Tibial nerve (tissue), 4 donors: ENCODE measurements around the gene HGF. TPM values are rescaled to one million over a fixed set of nuclear protein-coding genes. Genes with fewer than 3 reads are reported as not detected.

Experiments
- DNase-seq, 2 donors: peaks; one replicate each; pipeline ENCODE4 v3.0.0-alpha.2; 2019; ENCODE audit warnings: low spot score in 2 of 2
- H3K27ac ChIP-seq, 4 donors: fragments of 200-600 bp; sonication (generic) in 3 of 4; one replicate each; pipeline ENCODE4 v1.5.1; 2017 to 2019; ENCODE audit warnings: mild to moderate bottlenecking in 1 of 4
- H3K27me3 ChIP-seq, 2 donors: fragments of 200-600 bp; sonication (generic) in 1 of 2; one replicate each; pipeline versions ENCODE4 v1.5.1 to v1.6.0; 2017 to 2019
- H3K36me3 ChIP-seq, 3 donors: fragments of 200-600 bp; sonication (generic); one replicate each; pipeline ENCODE4 v1.5.1; 2018 to 2019
- H3K4me1 ChIP-seq, 4 donors: fragments of 200-600 bp; sonication (generic) in 3 of 4; one replicate each; pipeline ENCODE4 v1.5.1; 2017 to 2019
- H3K4me3 ChIP-seq, 4 donors: fragments of 200-600 bp; sonication (generic) in 3 of 4; one replicate each; pipeline ENCODE4 v1.5.1; 2017 to 2019; ENCODE audit warnings: mild to moderate bottlenecking in 1 of 4, moderate library complexity in 1 of 4
- H3K9me3 ChIP-seq, 4 donors: fragments of 200-600 bp; sonication (generic) in 3 of 4; one replicate each; pipeline ENCODE4 v1.5.1; 2017 to 2019
- CTCF ChIP-seq, 5 experiments: fragments of 200-600 bp in 3 of 5; fragments of 450-650 bp in 2 of 5; sonication (generic) in 3 of 5; IDR thresholded peaks; one replicate each; pipeline ENCODE4 v1.5.1; 2016 to 2019; ENCODE audit warnings: antibody characterized with exemption in 5 of 5, mild to moderate bottlenecking in 3 of 5, moderate library complexity in 2 of 5
- EP300 ChIP-seq, 2 donors: sonication (generic); formaldehyde crosslinking; IDR thresholded peaks; one replicate each; pipeline ENCODE4 v1.6.1; 2017; ENCODE audit warnings: antibody characterized with exemption in 2 of 2, mild to moderate bottlenecking in 1 of 2
- POLR2A ChIP-seq, 2 donors: fragments of 450-650 bp; IDR thresholded peaks; one replicate each; pipeline ENCODE4 v1.6.1; 2017; ENCODE audit warnings: antibody characterized with exemption in 2 of 2, mild to moderate bottlenecking in 2 of 2, moderate library complexity in 2 of 2
- WGBS, 2 donors: methylation state at CpG; one replicate each; pipeline ENCODE4 v1.1.5; 2018; 5-methylcytosine and 5-hydroxymethylcytosine counted together
- total RNA-seq, 4 donors: library from RNA; depleted of rRNA; stranded (reverse); fragments of >200 nt; gene quantifications; one replicate each; pipeline ENCODE4 v1.1.0, GENCODE V29; 2016

Gene HGF
- total RNA-seq, 4 donors from 2014 or later: 3.3 to 14.9 (median 5.7) TPM

- DNase-seq: no peak
- 84 to 88% methylated on average over 2 of the region's 2 CpGs for WGBS, 2 donors
- Histone ChIP-seq H3K4me3 (no peak overlapping the region), H3K9me3 (no peaks in the 10 kb centered on the region), H3K27me3 (no peaks in the 10 kb centered on the region), H3K4me1 (peaks cover 0 to 10% (median under 1%) of the 10 kb centered on the region in 4 donors), H3K27ac (no peak overlapping the region), H3K36me3 (no peaks in the 10 kb centered on the region)
- TF ChIP-seq CTCF (IDR thresholded peaks at IDR 0.05) (no peak), POLR2A (IDR thresholded peaks at IDR 0.05) (no peak), EP300 (IDR thresholded peaks at IDR 0.05) (no peak)
Measured at GRCh38 chr7:81761821-81762220, 8.0 kb downstream of the HGF start.

- TF ChIP-seq EP300 (IDR thresholded peaks at IDR 0.05): no peak
- no peak for TF ChIP-seq POLR2A (IDR thresholded peaks at IDR 0.05)
- no peak for TF ChIP-seq CTCF (IDR thresholded peaks at IDR 0.05)
- Histone ChIP-seq H3K4me3 (no peak overlapping the region), H3K9me3 (no peaks in the 10 kb centered on the region), H3K27me3 (no peaks in the 10 kb centered on the region), H3K4me1 (peaks cover 0 to 10% (median 0%) of the 10 kb centered on the region in 4 donors), H3K27ac (no peak overlapping the region), H3K36me3 (peaks cover 0 to 7% (median 0%) of the 10 kb centered on the region in 3 donors)
- WGBS, 2 donors: 67 to 86% methylated on average over 1 of the region's 1 CpG
- no peak for DNase-seq
Measured at GRCh38 chr7:81761031-81761430, 8.8 kb downstream of the HGF start.

GRCh38 chr7:81754918-81755696 is 14.7 kb downstream of the HGF start:
- WGBS, 2 donors: 92 to 93% methylated on average over 2 of the region's 2 CpGs
- Histone ChIP-seq H3K36me3 (peaks cover 0 to 15% (median 0%) of the 10 kb centered on the region in 3 donors), H3K4me1 (no peaks in the 10 kb centered on the region), H3K9me3 (no peaks in the 10 kb centered on the region), H3K4me3 (no peak overlapping the region), H3K27me3 (no peaks in the 10 kb centered on the region), H3K27ac (no peak overlapping the region)
- DNase-seq: no peak
- no peak for TF ChIP-seq EP300 (IDR thresholded peaks at IDR 0.05)
- TF ChIP-seq POLR2A (IDR thresholded peaks at IDR 0.05): no peak
- no peak for TF ChIP-seq CTCF (IDR thresholded peaks at IDR 0.05)

GRCh38 chr7:81753392-81753791 is 16.5 kb downstream of the HGF start:
- H3K4me3 ChIP-seq: no peak overlapping the region
- H3K36me3 ChIP-seq: peaks cover 0 to 15% (median 0%) of the 10 kb centered on the region in 3 donors
- H3K9me3 ChIP-seq: no peaks in the 10 kb centered on the region
- H3K27ac ChIP-seq: no peak overlapping the region
- no peaks in the 10 kb centered on the region for H3K4me1 ChIP-seq
- 95 to 100% methylated on average over 1 of the region's 1 CpG for WGBS, 2 donors
- TF ChIP-seq POLR2A (IDR thresholded peaks at IDR 0.05) (no peak), EP300 (IDR thresholded peaks at IDR 0.05) (no peak), CTCF (IDR thresholded peaks at IDR 0.05) (no peak)
- no peak for DNase-seq
- no peaks in the 10 kb centered on the region for H3K27me3 ChIP-seq

- Histone ChIP-seq H3K9me3 (no peaks in the 10 kb centered on the region), H3K36me3 (peaks cover 0 to 15% (median 0%) of the 10 kb centered on the region in 3 donors), H3K27ac (no peak overlapping the region), H3K4me1 (no peaks in the 10 kb centered on the region), H3K27me3 (no peaks in the 10 kb centered on the region), H3K4me3 (no peak overlapping the region)
- DNase-seq: no peak
- no peak for TF ChIP-seq EP300 (IDR thresholded peaks at IDR 0.05)
- no peak for TF ChIP-seq CTCF (IDR thresholded peaks at IDR 0.05)
- no peak for TF ChIP-seq POLR2A (IDR thresholded peaks at IDR 0.05)
- 77 to 82% methylated on average over 3 of the region's 3 CpGs for WGBS, 2 donors
Measured at GRCh38 chr7:81752318-81752714, 17.5 kb downstream of the HGF start.
